Activated CD8-positive, alpha-beta T cell treated with anti-CD3 and anti-CD28 coated beads for 36 hours (primary cell): ENCODE results near the gene SSBP4. TPM values are rescaled to one million over a fixed set of nuclear protein-coding genes. Genes with fewer than 3 reads are reported as not detected.
A peak's percentile ranks its signal among the peaks of the same experiment; 100 is the strongest.

Experiments
- ATAC-seq: fragments of 200-7000 bp; cut with Tn5 transposase; one replicate; pipeline ENCODE4 v1.10.0; 2021; ENCODE audit warnings: mild to moderate bottlenecking, moderate library complexity
- CTCF ChIA-PET: fragments of 350-600 bp; sonication (Branson Sonifier 250); formaldehyde crosslinking; loops from one replicate; lab custom pipeline; 2021; ENCODE audit warnings: antibody characterized with exemption; lab: Charles Lee
- POLR2A ChIA-PET: fragments of 350-600 bp; sonication (Branson Sonifier 250); formaldehyde crosslinking; loops from one replicate; lab custom pipeline; 2021; ENCODE audit warnings: antibody characterized with exemption; lab: Charles Lee
- DNase-seq: peaks from one replicate; pipeline ENCODE4 v3.0.0-alpha.2; 2020
- H3K27ac Mint-ChIP-seq: one replicate; pipeline ENCODE4 v1.8.0; 2021; ENCODE audit warnings: mild to moderate bottlenecking, mixed read lengths
- H3K27me3 Mint-ChIP-seq: one replicate; pipeline ENCODE4 v1.8.0; 2021; ENCODE audit warnings: mixed read lengths
- H3K36me3 Mint-ChIP-seq: one replicate; pipeline ENCODE4 v1.8.0; 2021; ENCODE audit warnings: low read depth, mixed read lengths
- H3K4me1 Mint-ChIP-seq: one replicate; pipeline ENCODE4 v1.8.0; 2021; ENCODE audit warnings: low read depth, mixed read lengths
- H3K4me3 Mint-ChIP-seq: one replicate; pipeline ENCODE4 v1.8.0; 2021; ENCODE audit warnings: mild to moderate bottlenecking, moderate library complexity, mixed read lengths
- H3K9me3 Mint-ChIP-seq: one replicate; pipeline ENCODE4 v1.8.0; 2021; ENCODE audit warnings: mixed read lengths
- intact Hi-C: fragments of 100-400 bp; cut with micrococcal nuclease; formaldehyde crosslinking; loops from one replicate; pipeline ENCODE4 v1.10.0; 2022
- total RNA-seq, 2 experiments: library from RNA; stranded (reverse); gene quantifications; one replicate each; pipeline ENCODE4 v1.2.3, GENCODE V29; 2021
- TF ChIP-seq, protein P1 (sequence below): fragments of 200-600 bp; IDR thresholded peaks from one replicate; pipeline ENCODE4 v1.8.0; 2022; ENCODE audit warnings: antibody characterized with exemption, mild to moderate bottlenecking

Gene SSBP4
- total RNA-seq, 2 experiments from 2014 or later, result 98.2 to 102 TPM

DNA sequence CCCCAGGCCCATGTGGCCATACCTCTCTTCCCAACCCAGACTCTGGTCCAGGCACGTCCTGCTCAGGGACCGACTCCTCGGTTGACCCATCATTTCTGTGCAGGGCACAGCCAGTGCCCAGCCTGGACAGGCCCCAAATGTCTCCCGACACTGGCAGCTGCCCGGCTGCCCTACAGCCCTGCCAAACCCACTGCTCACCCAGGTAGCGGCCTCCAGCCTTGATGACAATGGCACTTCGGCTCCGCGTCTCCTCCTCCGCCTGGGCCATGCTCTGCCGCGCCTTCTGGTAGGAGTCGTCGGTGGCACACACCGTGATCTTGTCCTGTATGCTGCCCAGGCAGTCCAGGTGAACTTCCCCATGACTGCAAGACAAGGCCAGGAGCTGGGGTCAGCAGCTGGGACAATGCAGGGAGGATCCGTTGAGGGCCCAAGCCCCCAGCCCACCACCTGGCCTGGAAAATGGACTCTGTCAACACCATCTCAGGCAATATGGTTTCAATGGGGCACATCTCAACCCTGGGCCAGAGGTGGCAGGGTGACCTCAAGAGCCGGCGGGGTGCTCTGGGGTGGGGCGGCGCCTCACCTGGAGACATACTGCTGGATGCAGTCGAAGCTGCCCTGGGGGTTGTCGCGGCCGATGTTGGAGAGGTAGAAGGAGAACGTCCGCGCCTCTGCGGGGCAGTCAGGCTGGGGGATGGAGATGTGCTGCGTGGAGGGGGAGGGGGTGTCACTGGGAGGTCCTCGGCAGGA is 46.2 kb downstream of the SSBP4 start:
- peaks cover 11% of the 10 kb centered on the region for H3K36me3 Mint-ChIP-seq
- intact Hi-C loops, result loop anchor here (10.0 kb wide), 1 partner anchor 109 kb away; the partner anchor contains the start of gene UBA52
- no peak for ATAC-seq
- no peaks in the 10 kb centered on the region for H3K27me3 Mint-ChIP-seq
- peaks cover 19% of the 10 kb centered on the region for H3K4me1 Mint-ChIP-seq
- ChIA-PET POLR2A (interaction anchor here (0.9 kb wide), 1 partner anchor 9 kb away, joined by 3 read pairs; no protein-coding TSS in a partner anchor), CTCF (interaction anchor here (0.8 to 3.7 kb wide), 3 partner anchors 13 to 42 kb away, joined by 3 to 15 read pairs (median 4); no protein-coding TSS in a partner anchor)
- no peak overlapping the region for H3K4me3 Mint-ChIP-seq
- H3K9me3 Mint-ChIP-seq, result no peaks in the 10 kb centered on the region
- H3K27ac Mint-ChIP-seq, result peak overlapping the region; percentile 6
- DNase-seq, result no peak
- TF ChIP-seq, protein P1, sequence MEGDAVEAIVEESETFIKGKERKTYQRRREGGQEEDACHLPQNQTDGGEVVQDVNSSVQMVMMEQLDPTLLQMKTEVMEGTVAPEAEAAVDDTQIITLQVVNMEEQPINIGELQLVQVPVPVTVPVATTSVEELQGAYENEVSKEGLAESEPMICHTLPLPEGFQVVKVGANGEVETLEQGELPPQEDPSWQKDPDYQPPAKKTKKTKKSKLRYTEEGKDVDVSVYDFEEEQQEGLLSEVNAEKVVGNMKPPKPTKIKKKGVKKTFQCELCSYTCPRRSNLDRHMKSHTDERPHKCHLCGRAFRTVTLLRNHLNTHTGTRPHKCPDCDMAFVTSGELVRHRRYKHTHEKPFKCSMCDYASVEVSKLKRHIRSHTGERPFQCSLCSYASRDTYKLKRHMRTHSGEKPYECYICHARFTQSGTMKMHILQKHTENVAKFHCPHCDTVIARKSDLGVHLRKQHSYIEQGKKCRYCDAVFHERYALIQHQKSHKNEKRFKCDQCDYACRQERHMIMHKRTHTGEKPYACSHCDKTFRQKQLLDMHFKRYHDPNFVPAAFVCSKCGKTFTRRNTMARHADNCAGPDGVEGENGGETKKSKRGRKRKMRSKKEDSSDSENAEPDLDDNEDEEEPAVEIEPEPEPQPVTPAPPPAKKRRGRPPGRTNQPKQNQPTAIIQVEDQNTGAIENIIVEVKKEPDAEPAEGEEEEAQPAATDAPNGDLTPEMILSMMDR, result no peak

DNA sequence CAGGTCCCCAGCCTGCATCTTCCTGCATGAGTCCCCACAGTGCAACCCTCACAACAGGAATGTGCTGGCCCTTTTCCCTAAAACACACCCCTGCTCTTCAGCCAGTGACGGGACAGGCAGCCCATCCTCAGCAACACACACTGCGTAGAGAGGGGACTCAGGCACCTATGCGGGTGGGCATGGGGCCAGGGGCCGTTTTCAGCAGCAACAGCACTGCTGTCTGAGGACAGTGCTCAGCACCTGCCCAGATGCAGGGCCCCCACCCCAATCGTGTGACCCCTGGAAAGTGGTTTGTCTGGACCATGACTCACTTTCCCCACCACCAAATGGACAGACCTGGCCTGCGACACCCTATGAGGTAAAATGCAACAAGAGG is 46.8 kb downstream of the SSBP4 start:
- ATAC-seq (no peak), DNase-seq (no peak)
- H3K27me3 Mint-ChIP-seq, result no peaks in the 10 kb centered on the region
- no peak overlapping the region for H3K27ac Mint-ChIP-seq
- peaks cover 20% of the 10 kb centered on the region for H3K4me1 Mint-ChIP-seq
- TF ChIP-seq, protein P1, result no peak
- intact Hi-C loops, result loop anchor here (10.0 kb wide), 1 partner anchor 109 kb away; the partner anchor contains the start of gene UBA52
- ChIA-PET POLR2A (interaction anchor here (0.7 to 1.0 kb wide), 2 partner anchors 9 to 57 kb away, joined by 4 to 5 read pairs; partner anchors contain the start of gene ELL), CTCF (interaction anchor here (1.0 to 3.7 kb wide), 2 partner anchors 15 to 92 kb away, joined by 3 to 15 read pairs; partner anchors contain the start of gene KXD1)
- H3K36me3 Mint-ChIP-seq, result peaks cover 11% of the 10 kb centered on the region
- H3K4me3 Mint-ChIP-seq, result no peak overlapping the region
- H3K9me3 Mint-ChIP-seq, result no peaks in the 10 kb centered on the region

DNA sequence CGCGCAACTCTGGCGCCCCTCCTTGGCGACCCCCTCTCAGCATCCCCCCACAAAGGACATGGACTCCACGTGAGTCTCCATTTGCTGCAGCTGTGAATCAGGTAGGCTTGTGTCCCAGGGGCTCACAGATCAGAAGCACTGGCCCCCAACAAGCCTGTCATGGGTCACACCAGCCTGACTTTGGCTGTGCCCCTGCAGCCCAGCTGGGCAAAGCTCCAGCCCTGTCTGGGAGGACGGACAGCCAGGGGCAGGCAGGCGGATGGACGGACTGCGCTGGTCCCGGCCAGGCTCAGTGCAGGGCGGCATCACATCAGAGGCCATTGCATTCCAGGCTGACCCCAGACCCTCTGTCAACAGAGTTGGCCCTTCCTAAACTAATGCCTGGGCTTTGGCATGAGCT is 47.2 kb downstream of the SSBP4 start:
- ATAC-seq, result no peak

DNA sequence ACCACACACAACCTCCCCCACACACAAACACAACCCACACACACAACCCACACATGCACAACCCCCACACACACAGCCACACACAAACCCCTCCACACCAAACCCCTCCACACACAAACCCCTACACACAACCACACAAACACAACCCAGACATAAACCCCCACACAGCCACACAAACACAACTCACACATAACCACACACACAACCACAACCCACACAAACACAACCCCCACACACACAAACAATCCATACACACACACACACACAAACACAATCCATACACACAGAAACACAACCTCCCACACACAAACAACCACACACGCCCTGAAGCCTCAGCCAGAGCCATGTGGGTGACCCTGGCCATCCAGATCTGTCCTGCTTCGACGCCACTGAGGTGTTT is 48.8 kb downstream of the SSBP4 start:
- intact Hi-C loops, result loop anchor here (10.0 kb wide), 1 partner anchor 107 kb away; the partner anchor contains the start of gene UBA52

More for the DNA sequence above, 47.2 kb downstream of the SSBP4 start:
- Mint-ChIP-seq H3K36me3 (peaks cover 10% of the 10 kb centered on the region), H3K4me1 (peaks cover 20% of the 10 kb centered on the region), H3K4me3 (no peak overlapping the region), H3K27ac (no peak overlapping the region), H3K27me3 (no peaks in the 10 kb centered on the region), H3K9me3 (no peaks in the 10 kb centered on the region)
- CTCF ChIA-PET, result interaction anchor here (1.0 to 3.7 kb wide), 6 partner anchors 12 to 92 kb away, joined by 3 to 15 read pairs (median 3); partner anchors contain the start of genes ELL and KXD1
- no peak for DNase-seq
- intact Hi-C loops, result loop anchor here (10.0 kb wide), 1 partner anchor 108 kb away; the partner anchor contains the start of gene UBA52
- POLR2A ChIA-PET, result interaction anchor here (0.7 to 1.0 kb wide), 2 partner anchors 9 to 56 kb away, joined by 4 to 5 read pairs; partner anchors contain the start of gene ELL
- TF ChIP-seq, protein P1, result no peak

More for the DNA sequence above, 48.8 kb downstream of the SSBP4 start:
- H3K36me3 Mint-ChIP-seq, result peaks cover 4% of the 10 kb centered on the region
- ATAC-seq (no peak), DNase-seq (no peak)
- H3K27ac Mint-ChIP-seq, result peak overlapping the region; percentile 75
- no peaks in the 10 kb centered on the region for H3K9me3 Mint-ChIP-seq
- TF ChIP-seq, protein P1, result no peak
- ChIA-PET CTCF (interaction anchor here (1.0 to 4.2 kb wide), 7 partner anchors 8 to 59 kb away, joined by 3 to 32 read pairs (median 4); partner anchors contain the start of gene ELL), POLR2A (interaction anchor here (0.9 kb wide), 1 partner anchor 11 kb away, joined by 3 read pairs; no protein-coding TSS in a partner anchor)
- peaks cover 19% of the 10 kb centered on the region for H3K4me1 Mint-ChIP-seq
- H3K4me3 Mint-ChIP-seq, result no peak overlapping the region
- no peaks in the 10 kb centered on the region for H3K27me3 Mint-ChIP-seq
